Activated naive CD8-positive, alpha-beta T cell treated with anti-CD3 and anti-CD28 coated beads, Interleukin-2, amount 50 U/mL, for 16 hours (primary cell): ENCODE measurements around the gene PFN2.
"Not testable (repeated sequence)": the region's sequence is repeated elsewhere in the genome, so short reads cannot be mapped to it uniquely, and the experiment has no call there.

Source experiments
- DNase-seq: peaks from one replicate; pipeline ENCODE4 v3.0.0-alpha.2; 2020; ENCODE audit warnings: low read depth, low spot score

Gene PFN2, protein sequence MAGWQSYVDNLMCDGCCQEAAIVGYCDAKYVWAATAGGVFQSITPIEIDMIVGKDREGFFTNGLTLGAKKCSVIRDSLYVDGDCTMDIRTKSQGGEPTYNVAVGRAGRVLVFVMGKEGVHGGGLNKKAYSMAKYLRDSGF

DNA sequence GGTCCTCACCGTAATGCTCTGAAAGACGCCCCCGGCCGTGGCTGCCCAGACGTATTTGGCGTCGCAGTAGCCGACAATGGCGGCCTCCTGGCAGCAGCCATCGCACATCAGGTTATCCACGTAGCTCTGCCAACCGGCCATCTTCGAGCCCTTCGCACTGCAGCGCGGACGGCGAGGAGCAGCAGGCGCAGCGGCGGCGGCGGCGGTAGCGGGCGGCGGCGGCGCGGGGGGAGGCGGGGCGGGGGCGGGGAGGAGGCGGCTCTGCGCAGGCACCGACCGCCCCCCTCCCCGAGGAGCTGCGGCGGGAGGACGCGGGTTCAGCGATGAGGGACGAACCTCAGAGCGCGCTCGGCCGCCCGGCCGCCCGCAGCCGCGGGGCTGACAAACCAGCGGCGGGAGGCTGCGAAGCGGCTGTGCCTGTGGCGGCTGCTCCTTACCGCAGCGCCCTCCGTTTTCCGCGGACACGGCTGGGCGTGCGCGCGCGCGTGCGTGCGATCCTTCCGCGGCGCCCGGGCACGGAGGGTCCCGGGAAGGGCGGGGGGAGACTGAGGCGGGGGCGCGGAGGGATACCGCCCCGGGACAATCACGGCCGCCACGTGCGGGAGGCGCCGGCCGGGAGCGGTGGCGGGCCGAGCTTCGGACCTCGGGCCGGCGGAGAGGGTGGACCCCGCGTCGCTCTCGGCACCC, at the start of gene PFN2:
PFN2 (minus strand) TSS at position 180 of the 687 bp plus-strand sequence; CDS start at position 141, 39 bp downstream.
- DNase-seq = peak; percentile 6

DNA sequence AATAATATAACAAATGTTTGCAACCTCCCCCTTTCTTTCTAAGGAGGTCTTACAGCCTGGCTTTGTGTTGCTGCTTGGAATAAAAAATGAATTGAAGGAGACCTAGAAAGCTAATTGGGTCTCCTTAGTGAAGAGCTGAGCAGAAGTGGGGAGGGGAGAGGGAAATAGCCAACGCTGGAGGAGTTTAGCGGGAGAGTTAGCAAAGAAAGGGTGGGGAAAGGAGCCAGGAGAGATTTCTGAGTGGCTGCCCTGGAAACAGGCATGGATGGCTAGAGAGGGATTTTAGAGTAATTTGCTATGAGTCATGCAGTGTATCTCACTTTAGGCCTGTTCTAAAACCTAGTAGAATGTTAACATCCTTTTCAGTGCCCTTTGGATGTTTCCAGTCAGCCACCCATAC, 45.2 kb upstream of the PFN2 start:
- no peak for DNase-seq

DNA sequence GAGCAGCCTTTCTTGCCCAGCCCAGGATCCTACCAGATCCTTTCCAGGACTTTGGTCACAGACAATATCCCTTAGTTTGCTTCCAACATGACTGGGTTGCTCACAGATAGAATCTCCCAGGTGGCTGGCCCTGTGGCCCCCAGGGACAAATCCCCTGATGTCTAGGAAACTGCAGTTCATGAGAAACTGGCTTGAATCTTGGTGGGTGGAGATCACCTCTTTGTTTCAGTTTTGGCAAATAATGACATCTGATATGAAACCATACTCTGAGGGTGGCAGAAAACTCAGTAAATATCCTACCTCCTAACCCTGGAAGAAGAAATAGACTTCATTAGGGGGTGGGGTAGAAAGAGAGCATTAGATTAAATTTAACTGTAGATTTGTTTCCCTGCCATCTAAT, 44.1 kb upstream of the PFN2 start:
- no peak for DNase-seq

DNA sequence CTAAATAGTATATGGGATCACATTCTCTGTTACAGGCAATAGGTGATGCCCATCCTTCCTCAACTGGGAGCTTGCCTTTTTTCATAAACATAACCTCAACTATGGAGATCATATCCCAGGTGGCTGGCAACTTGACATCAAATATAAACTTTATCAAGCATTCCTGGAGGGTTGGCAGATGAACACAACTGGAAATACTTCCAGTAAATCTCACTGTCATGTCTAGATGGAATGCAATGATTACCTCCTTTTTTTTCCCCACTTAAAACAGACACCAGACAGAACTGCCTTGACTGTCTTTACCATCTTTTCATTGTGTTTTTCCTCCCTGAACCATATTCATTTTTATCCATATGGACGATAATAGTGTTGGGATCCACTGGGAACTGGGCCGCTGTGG, 43.1 kb upstream of the PFN2 start:
- DNase-seq = no peak

DNA sequence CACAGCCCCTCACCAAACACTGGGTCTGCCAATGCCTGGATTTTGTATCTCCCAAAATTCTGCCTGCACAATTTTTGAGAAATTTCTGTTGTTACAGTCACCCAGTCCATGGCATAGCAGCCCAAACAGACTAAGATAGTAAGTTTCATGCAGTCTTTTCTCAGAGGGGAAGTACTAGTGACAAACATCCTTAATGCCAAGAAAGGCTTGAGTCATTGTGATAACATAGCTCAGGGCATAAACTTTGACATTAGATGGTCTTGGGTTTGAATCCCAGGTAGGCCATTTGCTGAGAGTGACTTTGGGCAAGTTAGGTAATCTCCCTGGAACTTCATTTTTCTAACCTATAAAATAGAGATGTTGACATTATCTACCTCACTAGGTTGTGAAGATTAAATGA, 36.1 kb upstream of the PFN2 start:
- no peak for DNase-seq

DNA sequence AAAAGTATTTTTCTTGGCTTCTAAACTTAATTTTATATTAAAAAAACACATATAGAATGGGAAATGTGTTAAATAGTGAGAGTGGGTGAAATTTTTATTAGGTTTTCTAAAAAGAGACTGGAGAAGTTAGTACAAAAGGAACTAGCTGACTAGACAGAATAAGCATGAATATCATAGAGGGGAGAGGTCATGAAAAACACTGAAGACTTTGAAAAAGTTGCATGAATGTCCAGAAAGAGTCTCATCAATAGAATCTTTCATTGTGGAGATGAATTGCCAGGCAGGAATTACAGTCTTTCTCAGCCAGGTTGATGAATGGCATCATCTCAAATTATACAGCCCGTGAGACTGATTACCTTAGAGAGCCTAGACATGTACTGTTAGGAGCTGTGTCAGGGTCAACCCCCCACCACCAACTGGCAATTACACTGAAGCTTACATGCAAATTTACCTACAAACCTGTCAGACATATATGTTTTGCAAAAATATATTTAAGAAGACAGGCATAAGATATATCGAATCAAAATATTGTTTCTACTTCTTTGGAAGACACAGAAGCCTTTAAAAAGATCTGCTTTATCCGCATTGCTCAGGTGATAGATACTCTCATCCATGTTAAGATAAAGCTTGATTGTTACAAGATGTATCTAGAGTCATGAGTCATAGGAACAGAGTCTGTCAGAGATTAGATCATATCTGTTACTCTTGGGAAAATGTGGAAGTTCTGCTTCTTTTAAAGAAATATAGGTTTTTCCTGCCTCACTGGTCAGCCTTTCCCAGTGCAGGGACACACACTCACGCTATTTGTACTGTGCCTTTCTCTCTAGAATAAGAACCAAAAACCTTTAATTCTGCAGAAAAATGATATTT, 34.8 kb upstream of the PFN2 start:
- DNase-seq = no peak

DNA sequence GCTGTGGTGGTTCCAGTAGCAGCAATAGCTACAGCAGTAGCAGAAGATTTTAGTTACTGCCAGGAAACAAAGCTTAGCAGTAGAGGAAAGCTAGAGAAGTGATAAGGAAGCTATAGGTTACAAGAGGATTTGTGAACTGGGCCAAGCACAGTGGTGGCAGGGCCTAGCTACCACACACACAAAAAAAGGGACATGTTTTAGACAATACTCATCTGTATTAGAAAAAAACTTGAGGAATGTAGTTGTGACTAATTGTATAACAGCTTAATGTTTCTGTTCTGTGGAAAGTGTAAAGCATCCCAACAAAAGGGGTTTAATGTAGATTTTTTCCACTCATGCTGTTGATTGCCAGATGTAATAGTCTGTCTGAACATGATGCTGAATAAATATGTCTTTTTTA, 29.9 kb upstream of the PFN2 start:
- no peak for DNase-seq

DNA sequence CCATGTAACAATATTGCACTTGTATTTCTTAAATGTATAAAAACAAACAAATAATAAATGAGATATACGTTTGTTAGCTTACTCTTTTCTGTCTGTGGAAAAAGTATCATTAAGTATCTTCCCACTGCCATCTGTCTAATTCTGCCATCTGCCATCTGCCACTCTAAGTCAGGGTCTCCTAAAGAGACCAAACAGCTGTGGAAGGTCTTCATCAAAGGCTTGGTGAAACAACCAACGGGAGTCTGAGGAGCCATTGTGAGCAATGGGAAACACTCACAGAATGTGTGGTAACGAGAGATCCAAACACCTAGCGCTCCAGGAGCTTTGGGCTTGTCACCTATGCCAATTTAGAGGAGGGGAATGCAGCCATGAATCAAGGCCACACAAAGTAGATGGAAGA, 28.7 kb upstream of the PFN2 start:
- no peak for DNase-seq

DNA sequence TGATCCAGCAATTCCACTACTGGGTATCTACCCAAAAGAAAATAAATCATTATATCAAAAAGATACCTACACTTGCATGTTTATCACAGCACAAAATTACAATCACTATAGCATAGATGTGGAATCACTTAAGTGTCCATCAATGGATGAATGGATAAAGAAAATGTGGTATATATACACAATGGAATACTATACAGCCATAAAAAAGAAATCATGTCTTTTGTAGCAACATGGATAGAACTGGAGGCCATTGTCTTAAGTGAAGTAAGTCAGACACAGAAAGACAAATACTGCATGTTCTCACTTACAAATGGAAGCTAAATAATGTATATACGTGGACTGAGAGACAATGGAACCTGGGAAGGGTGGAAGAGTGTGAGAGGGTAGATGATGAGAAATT, 28.3 kb upstream of the PFN2 start:
- no peak for DNase-seq

DNA sequence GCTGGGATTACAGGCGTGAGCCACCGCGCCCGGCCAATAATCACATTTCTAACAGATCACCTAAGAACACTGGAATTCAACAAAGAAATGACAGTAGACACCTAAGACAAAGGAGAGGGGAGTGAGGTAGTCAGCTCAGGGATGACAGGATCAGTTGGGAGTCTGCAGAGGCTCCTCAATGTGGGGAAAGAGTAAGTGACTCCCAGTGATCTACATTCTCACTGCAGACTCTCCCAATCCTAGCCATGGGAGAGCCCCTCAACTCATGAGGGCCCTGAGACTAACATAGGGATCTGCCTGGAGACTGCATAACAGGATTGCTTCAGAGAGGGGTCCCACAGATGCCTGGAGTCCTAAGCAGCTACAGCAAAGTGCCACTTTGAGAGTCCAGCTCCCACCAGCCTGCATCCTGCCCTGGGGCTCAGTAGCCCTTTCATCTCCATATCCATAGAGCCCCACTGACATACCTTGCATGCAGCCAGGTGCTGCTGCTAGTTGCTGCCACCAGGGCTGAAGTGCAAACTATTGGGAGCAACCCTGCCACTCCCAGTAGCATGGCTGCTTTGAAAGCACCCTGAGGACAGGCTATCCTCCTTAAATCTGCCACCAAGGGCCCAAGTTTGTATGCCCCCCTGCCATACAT, 21.8 kb upstream of the PFN2 start:
- DNase-seq = no peak

DNA sequence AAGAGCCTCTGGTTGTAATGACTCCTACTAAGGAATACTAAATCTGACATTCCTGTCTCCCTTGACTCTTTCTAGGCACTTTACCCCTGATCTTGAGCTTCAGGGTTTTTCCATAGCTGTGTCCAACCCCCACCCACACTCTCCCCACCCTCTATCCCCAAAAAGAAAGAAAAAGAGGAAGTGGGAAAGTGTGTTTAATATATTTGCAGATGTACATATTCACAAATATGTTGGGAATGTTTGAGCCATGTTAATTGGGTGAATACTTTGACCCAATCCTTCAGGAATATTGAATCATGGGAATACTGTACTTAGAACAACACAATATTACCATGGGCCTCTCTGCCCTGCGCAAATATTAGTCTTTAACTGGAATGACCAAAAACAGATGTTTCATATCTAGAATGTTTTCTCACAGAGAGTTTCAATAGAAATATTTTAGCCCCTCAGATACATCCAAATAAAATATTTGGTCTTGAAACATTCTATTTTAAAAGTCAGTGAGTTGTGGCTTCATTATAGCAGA, 19.8 kb upstream of the PFN2 start:
- DNase-seq = no peak

DNA sequence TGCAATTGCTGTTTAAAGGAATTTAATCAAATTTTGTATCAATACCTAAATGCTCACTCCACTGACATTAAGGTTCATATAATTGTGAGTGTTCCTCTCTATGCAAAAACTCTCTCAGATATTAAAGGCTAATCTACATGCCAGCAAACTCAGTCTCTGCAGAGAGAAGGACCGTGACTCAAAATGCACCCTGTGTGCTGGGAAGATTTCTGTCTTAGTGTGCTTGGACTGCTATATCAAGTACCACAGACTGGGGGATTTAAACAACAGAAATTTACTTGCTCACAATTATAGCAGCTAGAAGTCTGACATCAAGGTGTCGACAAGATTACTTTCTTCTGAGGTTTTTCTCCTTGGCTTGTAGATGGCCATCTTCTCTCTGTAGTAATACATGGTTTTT, 18.6 kb upstream of the PFN2 start:
- DNase-seq = no peak

DNA sequence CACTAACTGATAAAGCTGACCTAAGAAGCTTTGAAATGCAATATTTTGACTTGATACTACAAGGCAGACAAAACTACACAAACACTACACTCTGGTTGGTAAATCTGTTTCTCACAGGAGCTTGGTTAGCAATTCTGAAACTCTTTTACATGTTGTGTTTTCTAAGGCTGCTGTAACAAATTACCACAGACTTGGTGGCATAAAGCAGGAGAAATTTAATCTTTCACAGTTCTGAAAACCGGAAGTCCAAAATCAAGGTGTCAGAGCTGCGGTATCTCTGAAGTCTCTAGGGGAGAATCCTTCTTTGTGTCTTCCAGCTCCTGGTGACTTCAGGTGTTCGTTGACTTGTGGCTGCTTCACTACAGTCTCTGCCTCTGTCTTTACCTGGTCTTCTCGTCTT, 12.9 kb upstream of the PFN2 start:
- no peak for DNase-seq

DNA sequence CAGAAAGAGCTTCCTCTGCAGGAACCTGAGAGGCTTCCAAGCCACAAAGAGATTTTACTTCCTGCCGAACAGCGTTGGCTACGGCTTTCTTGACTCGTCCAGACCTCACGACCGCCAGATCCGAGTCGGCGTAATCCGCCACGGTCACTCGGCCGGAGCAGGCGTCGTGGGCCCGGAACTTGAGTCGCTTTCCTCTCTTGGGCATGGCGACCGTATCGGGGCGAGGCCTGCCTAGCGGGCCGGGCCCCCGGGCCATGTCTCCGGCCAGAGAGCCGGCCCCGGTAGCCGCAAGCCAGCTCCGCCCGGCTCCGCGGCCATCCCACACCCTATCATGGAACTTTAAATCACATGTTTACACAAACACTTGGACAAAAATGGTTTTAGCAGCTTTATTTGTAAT, 12.4 kb upstream of the PFN2 start:
- DNase-seq = not testable (repeated sequence)

DNA sequence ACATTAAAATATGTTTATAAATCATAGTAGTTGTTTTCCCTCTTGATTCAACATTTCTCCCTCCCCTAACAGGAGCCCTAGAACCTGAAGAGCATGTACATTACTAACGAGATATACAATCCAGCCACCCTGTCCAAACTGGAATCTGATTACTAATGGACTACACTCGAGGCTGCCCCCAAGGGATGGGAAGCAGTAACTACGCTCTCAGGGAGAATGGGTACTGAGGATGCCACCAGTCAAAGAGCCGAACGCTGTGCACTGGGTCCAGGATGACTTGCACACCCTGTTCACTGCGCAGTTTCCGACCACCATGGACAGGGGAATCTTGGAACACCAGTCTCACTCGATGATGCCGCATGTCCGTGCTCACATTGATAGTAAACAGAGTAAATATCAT, 11.3 kb upstream of the PFN2 start:
- DNase-seq = not testable (repeated sequence)

DNA sequence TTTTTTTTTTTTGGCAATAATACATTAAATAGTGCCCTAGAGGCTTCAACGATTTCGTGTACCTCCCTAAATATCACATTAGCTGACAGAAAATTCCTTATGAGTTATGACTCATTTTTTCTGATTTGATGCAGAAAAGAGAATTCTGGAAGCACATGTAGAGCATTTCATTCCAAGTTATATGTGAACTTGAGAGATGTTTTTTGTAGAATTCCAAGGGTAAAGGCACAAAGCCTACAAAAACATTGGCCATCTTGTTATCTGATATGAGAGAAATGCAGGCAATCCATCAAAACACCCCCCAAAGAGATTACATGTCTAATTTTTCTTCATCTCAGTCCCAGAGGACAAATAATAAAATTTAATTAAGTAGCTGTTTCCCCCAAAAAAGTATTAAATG, 6.7 kb upstream of the PFN2 start:
- DNase-seq = no peak

DNA sequence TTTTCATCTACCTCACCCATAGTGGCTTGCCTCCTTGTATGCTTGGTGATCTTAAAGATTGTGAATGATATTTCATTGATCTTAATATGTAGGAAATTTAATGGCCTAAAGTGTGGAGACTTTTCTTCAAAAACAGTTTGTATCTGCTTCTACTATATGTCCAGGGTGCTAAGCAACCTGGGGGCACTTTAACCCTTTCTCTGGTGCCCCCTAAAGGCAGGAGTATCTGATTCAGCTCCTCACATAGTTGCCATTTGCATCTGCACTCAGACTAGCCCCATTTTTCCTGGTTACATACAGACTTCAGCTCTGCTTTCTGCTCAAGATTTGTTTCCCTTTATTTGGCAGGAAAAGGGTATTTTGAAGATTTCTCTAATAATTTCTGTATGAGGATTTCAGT, 5.2 kb upstream of the PFN2 start:
- DNase-seq = no peak

DNA sequence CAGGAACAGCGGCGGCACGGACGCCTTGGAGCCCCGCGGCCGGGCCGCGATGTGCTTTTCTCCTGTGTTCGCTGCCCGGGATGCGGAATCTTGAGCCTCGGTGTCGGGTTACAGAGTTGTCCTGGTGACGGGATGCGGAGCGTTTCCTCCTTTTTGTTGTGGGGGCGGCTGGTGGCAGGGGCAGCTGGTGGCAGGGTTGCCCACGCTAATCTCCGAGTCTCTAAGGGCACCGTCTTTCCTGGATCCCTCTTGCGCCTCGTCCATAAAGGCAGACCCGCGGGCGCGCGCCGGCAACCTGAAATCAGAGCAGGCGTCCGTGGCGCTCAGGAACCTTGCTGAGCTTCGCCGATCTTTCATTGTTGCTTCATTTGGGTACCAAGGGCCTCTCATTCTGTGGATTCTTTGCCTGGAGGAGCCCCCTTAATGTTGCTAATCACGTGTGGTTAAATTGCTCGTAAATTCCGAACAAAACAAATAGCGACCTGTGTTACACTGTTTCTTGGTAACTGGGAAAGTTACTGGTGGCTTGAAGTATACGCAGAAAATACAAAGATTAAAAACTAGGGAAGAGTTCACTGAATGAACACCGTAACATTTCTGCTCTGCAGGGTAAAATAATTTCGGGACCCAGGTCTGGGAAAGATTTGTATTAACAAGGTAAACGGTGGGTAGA, 844 bp upstream of the PFN2 start:
- DNase-seq = no peak

DNA sequence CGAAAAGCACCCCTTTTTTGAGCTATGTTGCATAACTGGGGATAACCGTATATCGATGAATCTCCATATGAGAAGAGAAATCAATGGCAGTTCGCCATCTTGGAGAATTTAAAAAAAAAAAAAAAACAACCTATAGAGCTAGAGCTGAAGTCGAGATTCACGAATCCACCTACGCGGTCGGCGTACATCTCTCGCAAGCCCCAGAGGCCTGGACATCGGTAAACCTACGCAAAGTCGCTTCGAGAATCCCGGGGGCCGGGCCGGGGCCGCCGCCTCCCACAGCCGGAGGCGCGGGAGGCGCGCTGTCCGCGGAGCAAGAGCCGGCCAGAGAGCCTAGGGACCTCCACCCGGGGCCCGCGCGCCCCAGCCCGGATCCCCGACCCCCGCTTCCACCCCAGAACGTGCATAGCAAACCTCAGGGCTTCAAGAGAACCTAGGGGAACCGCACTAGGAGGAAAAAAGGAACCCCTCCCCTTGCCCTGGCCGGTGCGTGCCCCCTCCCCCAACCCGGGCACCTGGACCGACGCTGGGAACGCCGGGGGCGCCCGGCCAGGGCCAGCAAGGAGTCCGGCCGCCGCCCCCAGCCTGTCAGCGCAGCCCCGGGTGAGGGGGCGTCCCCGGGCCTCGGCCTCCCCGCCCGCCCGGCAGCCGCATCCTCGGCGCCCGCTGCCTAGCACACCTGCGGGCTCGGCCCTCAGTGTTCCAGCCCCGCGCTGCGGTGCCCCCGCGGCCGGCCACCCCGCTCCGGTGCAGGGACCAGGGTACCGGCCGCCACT, 567 bp downstream of the PFN2 start:
- DNase-seq = peak; percentile 16

DNA sequence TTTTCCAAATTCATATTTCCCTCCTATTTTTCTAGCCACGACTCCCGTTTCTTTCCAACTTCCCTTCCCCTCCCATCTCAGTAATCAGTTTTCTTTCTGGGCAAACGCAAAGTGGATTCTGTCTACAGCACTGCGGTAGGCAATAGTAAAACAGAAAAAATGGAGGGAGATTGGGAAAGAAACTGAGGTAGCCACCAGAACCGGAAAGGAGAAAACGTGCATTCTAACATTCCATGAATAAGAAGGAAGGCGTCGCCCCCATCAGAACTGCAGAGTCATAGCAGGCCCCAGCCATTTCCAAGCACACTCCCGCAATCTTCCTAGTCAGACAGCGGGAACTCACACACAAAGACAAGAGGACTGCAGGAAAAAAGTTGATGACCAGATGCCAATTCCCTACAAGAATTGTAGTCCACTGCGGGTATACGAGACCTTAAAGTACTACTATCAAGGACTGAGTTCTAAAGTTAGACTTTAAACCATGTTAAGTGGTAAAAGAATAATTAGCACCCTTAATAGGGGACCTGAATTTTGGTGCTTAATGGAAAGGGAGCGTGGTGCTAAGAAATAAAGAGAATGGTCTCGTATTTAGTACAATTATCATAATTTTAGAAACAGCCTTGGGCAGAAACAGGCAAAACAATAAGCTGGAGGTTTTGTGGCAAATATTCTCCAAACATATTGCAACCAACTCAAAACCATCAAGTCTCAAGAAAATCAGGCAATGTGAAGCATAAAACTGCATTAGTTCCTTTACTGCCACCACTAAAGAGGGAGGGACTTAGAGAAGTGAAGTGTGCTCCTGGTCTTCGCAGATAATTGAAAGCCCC, 1.4 kb downstream of the PFN2 start:
- no peak for DNase-seq
